Fibroblast of mammary gland (primary cell): ENCODE data around the gene MYO16.
"Not testable (repeated sequence)": the region's sequence is repeated elsewhere in the genome, so short reads cannot be mapped to it uniquely, and the experiment has no call there.

ENCODE experiments used
- DNase-seq: peaks from one replicate; pipeline ENCODE4 v3.0.0-alpha.2; 2010; ENCODE audit warnings: low read depth
- H3K4me3 ChIP-seq: 2 replicates; pipeline ENCODE4 v1.5.1; 2011; ENCODE audit warnings: low read depth, mild to moderate bottlenecking, low read length, moderate library complexity; ENCODE audit not compliant: control insufficient read depth
- TF ChIP-seq, protein P1 (sequence below): conservative IDR thresholded peaks from 2 replicates; pipeline ENCODE4 v1.5.1; 2011; ENCODE audit warnings: low read depth, low read length, inconsistent platforms; ENCODE audit not compliant: control insufficient read depth, insufficient read depth

The MYO16 gene

DNA sequence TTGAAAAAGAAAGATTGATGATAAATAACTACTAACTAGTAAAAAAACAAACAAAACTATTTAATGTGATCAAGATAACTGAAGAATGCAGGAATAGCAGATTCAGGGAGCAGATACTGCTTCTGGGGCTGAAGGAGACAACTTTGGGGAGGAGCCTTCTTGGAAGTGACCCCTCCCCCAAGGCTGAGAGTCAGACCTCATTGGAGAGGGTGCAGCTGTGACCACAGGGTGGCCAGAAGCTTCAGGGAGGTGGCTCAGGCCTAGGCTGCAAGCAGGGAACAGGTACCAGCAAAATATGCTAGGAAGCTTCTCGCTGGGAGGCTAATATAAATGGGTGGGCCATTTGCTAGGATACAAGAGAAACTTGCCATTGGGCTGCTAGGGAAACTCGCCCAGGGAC, 149.9 kb downstream of the MYO16 start:
- TF ChIP-seq, protein P1, sequence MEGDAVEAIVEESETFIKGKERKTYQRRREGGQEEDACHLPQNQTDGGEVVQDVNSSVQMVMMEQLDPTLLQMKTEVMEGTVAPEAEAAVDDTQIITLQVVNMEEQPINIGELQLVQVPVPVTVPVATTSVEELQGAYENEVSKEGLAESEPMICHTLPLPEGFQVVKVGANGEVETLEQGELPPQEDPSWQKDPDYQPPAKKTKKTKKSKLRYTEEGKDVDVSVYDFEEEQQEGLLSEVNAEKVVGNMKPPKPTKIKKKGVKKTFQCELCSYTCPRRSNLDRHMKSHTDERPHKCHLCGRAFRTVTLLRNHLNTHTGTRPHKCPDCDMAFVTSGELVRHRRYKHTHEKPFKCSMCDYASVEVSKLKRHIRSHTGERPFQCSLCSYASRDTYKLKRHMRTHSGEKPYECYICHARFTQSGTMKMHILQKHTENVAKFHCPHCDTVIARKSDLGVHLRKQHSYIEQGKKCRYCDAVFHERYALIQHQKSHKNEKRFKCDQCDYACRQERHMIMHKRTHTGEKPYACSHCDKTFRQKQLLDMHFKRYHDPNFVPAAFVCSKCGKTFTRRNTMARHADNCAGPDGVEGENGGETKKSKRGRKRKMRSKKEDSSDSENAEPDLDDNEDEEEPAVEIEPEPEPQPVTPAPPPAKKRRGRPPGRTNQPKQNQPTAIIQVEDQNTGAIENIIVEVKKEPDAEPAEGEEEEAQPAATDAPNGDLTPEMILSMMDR, result no peak
- H3K4me3 ChIP-seq, result no peak overlapping the region
- DNase-seq, result no peak

DNA sequence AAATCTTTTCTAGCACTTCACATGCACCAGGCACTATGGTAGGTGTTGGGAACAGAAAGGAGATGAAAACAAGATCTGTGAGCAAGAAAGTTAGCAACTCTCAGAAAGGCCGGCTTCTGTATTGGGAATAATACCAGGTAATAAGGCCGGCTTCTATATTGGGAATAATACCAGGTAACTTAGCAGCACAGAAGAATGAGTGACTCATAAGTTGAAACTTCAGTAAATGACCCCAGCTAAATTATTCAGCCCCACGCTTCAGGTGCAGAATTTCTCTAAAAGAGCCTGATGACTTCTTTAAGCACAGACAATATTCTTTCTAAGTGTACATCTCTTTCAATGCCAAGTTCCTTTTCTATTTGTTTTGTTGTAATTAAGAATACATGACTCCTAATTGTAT, 151.3 kb downstream of the MYO16 start:
- TF ChIP-seq, protein P1, result no peak
- DNase-seq, result no peak
- no peak overlapping the region for H3K4me3 ChIP-seq

DNA sequence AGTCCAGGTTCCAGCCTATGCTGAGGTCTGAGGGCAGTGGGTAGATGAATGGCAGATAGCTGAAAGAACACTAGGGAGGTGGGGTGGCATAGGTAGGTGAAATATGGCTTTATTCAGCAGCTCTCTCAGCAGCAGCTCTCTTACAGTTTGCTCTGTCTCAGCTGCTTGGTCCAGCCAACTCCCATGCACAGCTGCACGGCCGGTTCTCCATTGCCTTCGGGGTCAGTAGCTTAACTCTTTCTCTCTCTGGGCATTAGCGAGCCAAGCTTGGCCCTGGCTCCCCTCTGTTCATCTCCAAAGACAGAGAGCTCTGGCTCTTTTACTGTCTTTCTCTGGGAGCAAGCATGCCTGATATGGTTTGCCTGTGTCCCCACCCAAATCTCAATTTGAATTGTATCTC, 151.9 kb downstream of the MYO16 start:
- DNase-seq, result no peak
- no peak overlapping the region for H3K4me3 ChIP-seq
- TF ChIP-seq, protein P1, result no peak

DNA sequence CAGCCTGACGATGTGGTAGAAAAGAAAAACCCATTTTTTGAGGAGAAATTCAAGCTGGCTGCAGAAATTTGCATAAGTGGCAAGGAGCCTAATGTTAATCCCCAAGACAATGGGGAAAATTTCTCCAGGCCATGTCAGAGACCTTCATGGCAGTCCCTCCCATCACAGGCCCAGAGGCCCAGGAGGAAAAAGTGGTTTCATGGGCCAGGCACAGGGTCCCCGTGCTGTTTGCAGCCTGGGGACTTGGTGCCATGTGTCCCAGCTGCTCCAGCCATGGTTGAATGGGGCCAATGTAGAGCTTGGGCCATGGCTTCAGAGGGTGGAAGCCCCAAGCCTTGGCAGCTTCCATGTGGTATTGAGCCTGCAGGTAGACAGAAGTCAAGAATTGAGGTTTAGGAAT, 153.1 kb downstream of the MYO16 start:
- not testable (repeated sequence) for DNase-seq, H3K4me3 ChIP-seq

DNA sequence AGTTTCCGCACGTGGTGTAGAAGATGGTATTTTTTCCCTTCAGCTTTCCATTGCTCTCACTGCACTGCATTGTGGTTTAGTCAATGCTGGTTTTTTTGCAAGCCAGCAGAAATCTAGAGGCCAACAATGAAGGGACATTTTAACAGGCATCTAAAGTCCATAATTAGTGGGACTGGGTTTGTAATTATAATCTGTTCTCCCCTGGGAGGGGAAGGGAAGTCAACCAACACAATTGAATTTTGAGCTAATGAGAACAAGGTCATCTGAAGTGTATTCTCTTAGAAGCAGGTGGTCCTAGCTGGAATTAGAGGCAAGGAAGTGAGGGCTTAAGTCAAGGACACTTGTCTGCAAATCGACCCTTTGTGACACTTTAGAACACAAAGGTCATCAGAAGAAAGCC, 156.4 kb downstream of the MYO16 start:
- TF ChIP-seq, protein P1, result no peak
- no peak for DNase-seq

DNA sequence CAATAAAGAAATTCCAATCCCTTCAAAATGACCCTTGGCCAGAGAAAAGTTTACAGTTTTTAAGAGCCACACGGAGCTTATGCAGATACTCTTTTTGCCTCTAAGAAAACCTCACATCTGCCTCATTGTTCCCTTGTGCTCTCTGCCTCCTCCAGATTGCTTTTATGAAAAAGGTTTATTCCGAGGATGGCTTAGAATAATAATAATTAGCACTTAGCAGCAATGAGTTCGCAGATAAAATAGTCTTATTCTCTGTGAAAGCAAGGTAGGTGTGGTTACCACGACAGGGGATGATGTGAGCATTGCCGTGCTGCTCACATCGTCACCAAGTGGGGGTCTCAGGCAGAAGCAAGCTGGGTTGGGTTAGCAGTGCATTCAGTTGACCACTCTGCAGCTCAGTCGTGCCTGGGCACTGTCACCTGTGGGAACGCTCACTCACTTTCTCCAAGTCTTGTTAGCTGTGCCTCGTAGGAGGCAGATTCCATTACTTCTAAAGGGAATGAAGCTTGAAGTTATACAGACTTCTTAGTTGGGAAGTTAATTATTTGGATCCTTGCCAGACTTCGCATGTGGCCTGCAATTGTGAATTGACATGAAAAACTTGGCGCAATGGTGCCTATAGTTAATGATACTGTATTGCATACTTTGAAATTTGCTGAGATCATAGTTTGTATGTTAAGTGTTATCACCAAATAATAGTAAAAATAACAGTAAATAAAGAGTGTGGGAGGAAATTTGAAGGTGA, 157.2 kb downstream of the MYO16 start:
- DNase-seq, result no peak
- H3K4me3 ChIP-seq, result no peak overlapping the region
- TF ChIP-seq, protein P1, result no peak

More for the DNA sequence above, 156.4 kb downstream of the MYO16 start:
- no peak overlapping the region for H3K4me3 ChIP-seq

DNA sequence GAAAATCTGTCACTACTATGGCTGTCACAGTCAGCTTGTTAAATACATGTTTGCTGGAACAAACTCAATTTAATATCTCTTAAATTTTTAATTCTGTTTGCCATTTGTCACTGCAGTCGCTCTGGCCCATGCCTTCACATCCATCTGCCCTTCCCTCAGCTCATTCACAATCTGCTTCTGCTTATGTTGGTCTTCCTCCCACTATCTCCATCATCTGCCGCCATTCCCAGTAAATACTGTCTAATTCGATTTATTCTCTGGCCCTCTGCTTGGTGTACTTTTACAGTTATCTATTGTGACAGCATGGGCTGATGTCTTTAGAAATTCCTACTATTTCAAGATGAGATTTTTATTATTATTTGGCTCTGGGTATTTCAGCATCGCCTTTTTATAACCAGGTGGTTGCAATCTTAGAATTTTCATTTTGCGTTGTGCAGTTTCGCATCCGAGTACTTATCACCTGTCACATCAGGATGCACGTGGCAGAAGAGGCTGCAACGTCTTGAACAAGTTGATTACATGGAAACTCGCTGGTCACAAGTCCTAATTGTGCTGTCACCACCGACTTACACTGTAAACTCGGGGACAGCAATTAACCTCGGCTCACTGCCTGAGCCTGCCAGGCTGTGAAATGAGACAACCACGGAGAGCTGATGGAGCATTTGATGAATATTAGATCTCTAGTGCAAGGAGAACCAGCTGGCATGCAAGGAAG, 158.4 kb downstream of the MYO16 start:
- DNase-seq, result no peak
- TF ChIP-seq, protein P1, result no peak
- no peak overlapping the region for H3K4me3 ChIP-seq
